HG02763 (cell line): ENCODE measurements around the gene BBS1.
"Not testable (repeated sequence)": the region's sequence is repeated elsewhere in the genome, so short reads cannot be mapped to it uniquely, and the experiment has no call there.

Source experiments
- ATAC-seq: cut with Tn5 transposase; IDR thresholded peaks from one replicate; pipeline ENCODE4 v1.9.1; 2021; ENCODE audit warnings: mild to moderate bottlenecking, moderate library complexity; ENCODE audit not compliant: unreplicated experiment

BBS1 gene

GRCh38 chr11:66569076-66569475 is 58.6 kb downstream of the BBS1 start:
- ATAC-seq = no peak

- ATAC-seq = no peak
Observed at GRCh38 chr11:66570079-66570849, 59.8 kb downstream of the BBS1 start.

GRCh38 chr11:66570850-66571180 is 60.4 kb downstream of the BBS1 start:
- ATAC-seq = no peak

GRCh38 chr11:66579017-66579606 is 68.7 kb downstream of the BBS1 start:
- ATAC-seq = no peak

- ATAC-seq = no peak
Observed at GRCh38 chr11:66580803-66581202, 70.4 kb downstream of the BBS1 start.

GRCh38 chr11:66581261-66581660 is 70.8 kb downstream of the BBS1 start:
- ATAC-seq = no peak

- ATAC-seq = not testable (repeated sequence)
Observed at GRCh38 chr11:66582565-66583147, 72.2 kb downstream of the BBS1 start.
